ENCODE results near the gene SLC6A18.
"Not testable (repeated sequence)": the region's sequence is repeated elsewhere in the genome, so short reads cannot be mapped to it uniquely, and the experiment has no call there.

DNA sequence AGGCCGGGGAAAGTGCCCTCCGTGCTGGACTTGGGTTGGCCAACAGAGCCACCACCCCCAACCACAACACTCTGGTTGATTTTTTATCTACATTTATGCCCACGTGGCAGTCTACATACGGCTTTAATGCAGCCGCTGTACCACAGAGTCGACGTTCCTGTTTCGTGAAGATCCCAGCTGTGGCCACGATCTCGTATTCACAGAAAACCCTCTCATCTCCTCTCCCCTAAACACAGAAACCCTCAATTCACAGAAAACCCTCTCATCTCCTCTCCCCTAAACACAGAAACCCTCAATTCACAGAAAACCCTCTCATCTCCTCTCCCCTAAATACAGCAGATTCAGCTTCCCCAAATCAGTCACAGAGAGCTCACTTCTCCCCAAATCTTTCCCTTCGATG is 3.8 kb downstream of the SLC6A18 start:
- TF ChIP-seq, protein P1, sequence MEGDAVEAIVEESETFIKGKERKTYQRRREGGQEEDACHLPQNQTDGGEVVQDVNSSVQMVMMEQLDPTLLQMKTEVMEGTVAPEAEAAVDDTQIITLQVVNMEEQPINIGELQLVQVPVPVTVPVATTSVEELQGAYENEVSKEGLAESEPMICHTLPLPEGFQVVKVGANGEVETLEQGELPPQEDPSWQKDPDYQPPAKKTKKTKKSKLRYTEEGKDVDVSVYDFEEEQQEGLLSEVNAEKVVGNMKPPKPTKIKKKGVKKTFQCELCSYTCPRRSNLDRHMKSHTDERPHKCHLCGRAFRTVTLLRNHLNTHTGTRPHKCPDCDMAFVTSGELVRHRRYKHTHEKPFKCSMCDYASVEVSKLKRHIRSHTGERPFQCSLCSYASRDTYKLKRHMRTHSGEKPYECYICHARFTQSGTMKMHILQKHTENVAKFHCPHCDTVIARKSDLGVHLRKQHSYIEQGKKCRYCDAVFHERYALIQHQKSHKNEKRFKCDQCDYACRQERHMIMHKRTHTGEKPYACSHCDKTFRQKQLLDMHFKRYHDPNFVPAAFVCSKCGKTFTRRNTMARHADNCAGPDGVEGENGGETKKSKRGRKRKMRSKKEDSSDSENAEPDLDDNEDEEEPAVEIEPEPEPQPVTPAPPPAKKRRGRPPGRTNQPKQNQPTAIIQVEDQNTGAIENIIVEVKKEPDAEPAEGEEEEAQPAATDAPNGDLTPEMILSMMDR (IDR thresholded peaks at IDR 0.05): not testable (repeated sequence)
- TF ChIP-seq POLR2A (IDR thresholded peaks at IDR 0.05); POLR2AphosphoS5 (IDR thresholded peaks at IDR 0.05; ENCODE audit: insufficient read depth in 1 of 2, low read depth in 1 of 2): not testable (repeated sequence)

Data from vagina (tissue), 2 donors.